Measurements from ENCODE around the gene DLX1.
"Not testable (repeated sequence)": the region's sequence is repeated elsewhere in the genome, so short reads cannot be mapped to it uniquely, and the experiment has no call there.

The DLX1 gene

DNA sequence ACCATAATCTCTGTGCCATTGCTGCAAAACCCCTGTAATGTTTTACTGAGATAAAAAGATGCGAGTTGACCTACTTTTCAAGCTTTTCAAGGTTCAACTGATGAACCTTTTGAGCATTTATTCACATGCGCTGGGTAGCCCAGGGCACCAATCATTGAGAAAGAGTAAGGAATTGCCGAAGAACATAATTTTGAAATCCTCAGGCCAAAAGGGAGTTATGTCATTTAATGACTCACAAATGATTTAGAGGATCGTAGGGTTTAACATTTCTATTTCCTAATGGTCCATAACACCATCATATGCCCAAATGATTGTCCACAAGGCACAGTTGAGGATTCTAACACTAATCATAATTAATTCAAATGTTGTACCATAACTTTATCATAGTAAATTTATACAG, 20.2 kb upstream of the DLX1 start:
- DNase-seq (ENCODE audit: low spot score) = no peak

DNA sequence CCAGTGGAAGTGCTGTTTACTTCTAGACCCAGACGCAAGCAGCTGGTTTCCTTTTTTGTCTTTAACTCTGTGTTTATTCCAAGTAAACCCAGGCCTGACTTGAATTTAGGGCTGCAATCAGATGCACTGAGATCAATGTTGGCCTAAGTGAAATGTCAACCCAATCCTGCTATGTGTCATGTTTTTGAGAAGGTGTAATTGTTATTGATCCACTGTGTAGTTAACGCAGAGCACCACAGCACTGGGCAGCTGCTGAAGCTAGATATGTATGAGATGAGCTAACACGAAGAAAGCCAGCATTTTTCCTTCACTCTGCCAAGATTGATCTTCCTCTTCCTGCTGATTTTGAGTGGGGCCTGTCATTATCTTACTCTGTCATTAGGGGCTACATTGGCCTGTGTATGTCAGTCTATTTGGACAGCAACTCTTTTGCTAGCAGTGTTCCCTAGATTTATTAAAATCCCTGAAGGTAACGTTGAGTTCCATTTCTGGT, 18.9 kb upstream of the DLX1 start:
- DNase-seq (ENCODE audit: low spot score) = no peak

DNA sequence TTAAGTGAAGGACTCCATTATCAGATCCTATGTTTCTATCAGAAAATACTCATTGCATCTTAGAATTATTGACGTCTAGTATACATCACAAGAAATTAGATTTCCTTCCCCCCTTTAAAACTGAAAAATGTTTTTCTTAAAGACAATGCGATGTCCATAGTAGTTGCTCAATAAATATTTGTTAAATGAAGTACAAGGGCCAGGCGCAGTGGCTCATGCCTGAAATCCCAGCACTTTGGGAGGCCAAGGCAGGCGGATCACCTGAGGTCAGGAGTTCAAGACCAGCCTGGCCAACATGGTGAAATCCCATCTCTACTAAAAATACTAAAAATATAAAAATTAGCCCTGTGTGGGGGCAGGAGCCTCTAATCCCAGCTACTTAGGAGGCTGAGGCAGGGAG, 17.4 kb upstream of the DLX1 start:
- DNase-seq (ENCODE audit: low spot score) = not testable (repeated sequence)

DNA sequence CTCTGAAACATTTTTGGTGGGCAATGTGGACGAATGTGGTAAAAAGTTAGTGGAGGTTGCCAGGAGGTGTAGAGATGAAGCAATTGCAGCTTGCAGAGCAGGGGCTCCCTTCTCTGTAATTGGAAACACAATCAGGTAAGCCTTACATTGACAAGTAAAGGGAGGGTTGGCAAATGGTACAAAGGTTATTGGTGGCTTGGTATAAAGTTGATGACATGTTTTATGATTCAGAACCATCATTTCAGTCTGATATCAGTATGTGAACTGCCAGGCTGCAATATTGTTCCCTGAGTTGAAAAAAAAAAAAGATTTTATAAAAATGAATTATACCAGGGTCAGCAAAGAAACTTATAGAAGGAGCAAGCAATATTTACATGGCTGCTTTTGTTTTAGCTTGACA, 14.4 kb upstream of the DLX1 start:
- no peak for DNase-seq (ENCODE audit: low spot score)

DNA sequence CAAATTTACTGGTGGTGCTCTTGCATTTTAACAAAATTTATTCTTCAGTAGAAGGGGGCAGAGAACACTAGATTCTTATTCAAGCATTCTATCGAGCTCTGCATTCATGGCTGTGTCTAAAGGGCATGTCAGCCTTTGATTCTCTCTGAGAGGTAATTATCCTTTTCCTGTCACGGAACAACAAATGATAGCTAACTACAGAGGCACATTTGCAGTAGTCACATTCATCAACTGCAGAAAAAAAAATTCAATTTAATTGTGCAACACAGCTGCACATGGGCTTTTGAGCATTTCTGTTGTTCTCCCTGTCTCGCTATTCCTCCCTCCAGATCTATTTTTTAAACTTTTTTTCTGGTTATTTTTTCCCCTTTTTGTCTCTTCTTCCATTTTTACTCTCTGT, 13.0 kb upstream of the DLX1 start:
- no peak for DNase-seq (ENCODE audit: low spot score)

DNA sequence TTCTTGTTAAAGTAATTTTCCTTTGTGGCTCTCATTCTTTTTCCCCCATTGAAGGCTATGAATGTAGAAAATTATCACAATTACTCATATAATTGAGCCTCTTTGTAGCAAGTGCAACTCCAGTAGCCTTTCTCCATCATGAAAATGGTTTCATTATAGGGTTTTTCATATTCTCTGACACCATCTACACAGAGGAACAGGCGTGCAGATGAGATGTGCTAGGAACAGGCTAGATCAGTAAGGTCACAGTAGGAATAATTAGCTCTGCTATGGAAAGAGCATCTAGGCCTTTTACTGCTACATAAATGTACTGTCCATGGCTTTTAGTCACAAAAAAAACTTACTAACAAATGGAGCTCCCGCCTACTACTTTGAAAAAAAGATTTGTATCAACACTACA, 12.6 kb upstream of the DLX1 start:
- no peak for DNase-seq (ENCODE audit: low spot score)

DNA sequence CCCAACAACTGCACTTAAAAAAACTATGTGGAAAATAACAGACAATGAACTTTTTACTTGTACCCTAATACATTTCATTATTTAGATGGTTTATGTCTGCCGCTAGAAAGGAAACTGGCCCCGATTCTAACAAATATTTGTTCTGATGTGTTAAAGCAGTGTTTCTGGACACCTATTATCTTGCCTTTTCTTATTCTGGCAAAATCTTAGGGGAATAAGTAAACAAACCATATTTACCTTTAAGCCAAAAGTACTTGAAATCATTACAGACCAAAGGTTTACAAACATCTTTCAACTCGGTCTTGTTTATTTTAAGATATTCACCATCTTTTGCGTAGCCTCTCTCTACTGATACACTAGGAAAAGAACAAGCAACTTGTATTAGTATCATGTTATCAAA, 11.8 kb upstream of the DLX1 start:
- no peak for DNase-seq (ENCODE audit: low spot score)

DNA sequence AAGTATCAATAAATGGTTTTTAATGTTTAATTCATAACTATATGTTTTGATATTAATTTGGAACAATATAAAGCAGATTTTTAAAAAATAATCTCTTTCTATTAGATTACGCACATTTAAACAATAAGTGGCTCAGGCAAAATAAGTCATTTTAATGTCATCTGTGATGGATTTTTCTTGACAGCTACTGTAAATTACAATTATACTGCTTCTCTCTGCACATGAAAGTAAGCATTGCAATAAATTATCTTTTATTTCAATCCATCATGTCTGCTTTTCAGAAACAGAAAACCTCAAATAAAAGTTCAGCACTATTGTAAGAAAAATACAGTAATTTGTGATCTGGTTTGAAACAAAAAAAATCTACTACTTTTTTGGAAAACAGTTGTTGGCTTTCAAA, 11.1 kb upstream of the DLX1 start:
- DNase-seq (ENCODE audit: low spot score) = no peak

DNA sequence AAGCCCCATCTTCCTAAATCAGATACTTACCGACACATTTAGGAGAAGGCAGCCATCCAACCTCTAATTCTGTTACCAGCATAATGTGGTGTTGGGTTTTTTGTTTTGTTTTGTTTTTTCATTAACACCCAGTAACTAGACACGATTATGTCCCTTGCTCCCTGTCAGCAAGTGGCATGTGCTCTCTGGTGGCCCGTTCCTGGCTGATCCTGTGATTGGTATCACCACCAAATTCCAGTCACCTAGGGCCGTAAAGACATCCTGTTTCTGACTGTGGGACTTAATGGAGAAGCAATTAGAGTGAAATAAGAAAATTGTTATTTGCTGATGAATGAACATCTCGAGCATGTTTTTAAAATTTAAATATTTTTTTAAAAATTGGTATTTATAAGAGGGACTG, 5.9 kb upstream of the DLX1 start:
- no peak for DNase-seq (ENCODE audit: low spot score)

DNA sequence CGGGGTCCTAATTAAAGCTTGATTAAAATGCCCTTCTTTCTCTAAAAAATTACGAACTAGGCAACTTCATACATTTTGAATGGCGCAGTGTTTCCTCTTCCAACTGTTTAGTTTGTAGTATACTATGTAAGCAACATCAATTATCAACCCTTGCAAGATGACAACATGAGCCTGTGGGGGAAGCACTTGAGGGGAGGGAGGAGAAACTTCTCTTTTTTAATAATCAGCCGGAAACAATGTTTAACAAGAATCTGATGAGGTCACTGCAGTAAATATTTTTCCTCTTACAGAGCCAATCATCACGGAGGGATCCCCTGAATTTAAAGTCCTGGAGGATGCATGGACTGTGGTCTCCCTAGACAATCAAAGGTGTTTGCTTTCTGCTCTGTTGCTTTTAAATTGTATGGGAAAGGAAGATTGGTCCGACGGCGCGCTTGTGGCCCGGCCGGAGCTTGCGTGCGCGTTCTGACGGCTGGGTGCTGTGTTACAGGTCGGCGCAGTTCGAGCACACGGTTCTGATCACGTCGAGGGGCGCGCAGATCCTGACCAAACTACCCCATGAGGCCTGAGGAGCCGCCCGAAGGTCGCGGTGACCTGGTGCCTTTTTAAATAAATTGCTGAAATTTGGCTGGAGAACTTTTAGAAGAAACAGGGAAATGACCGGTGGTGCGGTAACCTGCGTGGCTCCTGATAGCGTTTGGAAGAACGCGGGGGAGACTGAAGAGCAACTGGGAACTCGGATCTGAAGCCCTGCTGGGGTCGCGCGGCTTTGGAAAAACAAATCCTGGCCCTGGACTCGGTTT, 5.3 kb upstream of the DLX1 start:
- DNase-seq (ENCODE audit: low spot score) = no peak

DNA sequence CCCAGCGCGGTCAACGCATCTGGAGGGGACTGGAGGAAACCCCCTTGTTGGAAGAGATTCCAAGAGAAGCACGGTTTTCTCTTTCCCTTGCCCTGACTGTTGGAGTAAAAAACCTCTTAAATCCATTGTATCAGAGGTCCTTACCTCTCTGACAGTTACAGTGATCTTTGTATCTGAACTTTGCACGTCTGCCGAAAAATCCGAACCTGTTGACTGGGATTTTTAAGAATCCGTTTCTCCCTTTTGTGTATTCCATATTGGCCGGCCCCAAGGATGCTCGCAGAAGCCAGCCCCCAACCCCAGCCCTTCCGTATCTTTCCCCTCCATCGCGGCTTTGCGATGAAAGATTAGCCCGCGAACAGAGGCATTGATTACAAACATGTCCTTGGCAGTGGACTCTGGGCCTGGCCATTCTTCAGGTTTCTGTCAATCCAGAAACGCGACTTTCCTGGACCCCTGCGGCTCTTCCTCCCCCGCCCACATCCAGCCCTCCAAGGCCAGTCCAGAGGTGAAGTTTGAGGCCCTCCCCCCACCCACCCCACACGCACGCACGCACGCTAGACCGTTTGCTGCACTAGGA, 4.6 kb upstream of the DLX1 start:
- DNase-seq (ENCODE audit: low spot score) = no peak

DNA sequence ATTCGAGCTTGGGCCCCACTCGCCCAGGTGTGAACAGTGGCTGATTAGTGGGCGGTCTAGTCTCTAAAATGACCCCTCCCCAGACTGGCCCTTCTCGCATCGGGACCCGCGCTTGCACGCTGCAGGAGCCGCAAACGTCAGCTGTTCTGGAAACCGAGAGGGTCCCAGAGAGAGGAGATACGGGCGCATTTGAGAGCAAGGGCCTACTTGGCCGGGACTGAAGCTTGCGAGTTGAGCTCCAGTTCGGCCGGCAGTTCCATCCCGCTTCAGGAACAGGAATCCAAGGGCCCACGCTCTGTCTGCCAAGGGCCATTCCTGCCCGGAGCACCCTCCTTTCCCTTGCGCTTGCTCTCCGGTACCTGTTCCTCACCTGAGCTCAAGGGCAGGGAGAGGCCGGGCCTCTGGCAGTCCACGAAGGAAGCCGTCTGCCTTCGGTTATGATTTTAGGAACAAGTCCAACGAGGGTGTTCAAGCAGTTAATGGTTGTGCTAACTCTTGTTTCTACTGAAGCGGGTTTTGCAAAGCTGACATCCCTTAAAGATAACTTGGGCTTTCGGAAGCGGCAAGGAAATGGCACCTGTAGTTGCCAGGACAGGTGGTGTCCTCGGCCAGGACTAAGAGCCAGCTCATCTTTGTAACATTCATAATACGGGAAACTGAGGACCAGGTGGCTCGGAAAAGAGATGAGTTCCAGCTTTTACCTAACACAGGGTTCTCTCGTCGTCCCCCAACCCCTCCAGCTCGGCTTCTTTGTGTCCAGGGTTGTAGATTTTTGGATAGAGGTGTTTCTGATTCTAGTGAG, 3.9 kb upstream of the DLX1 start:
- no peak for DNase-seq (ENCODE audit: low spot score)

DNA sequence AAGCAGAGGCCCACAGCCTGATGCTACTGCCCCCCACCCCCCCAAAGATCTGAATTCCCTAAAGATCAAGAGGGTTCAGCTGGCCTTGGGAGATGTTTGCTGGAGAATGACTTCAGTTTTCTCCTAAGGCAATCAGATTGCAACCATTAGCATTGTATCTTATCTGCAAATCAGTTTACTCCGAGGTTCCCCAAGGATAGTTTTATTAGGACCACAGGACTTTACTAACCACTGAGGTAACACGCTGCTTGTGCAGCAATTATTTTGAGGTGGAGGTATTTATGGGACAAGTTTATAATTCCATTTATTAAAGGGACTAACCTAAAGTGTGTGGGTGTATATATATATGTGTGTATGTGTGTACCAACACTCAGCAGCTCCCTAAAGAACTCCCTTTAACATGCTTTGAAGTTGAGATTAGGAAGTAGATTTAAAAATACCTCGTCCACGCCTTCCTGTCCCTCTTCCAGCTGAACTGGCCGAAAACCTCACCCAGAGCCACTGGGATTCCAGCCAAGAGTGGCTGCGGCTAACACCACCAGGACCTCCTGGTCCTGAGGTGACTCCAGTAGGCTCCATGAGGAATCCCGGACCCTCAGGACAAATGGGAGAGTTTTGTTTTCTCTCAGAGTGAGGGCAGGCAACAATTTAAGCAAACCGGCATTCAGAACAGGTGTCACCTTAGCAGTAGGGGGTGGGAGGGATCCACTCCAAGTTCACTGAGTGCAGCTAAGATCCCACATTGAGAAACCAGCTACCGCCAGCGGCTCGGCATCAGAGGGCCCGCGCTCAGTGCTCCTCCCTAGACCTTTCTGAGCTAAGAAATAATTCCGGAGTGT, 3.0 kb upstream of the DLX1 start:
- DNase-seq (ENCODE audit: low spot score) = no peak

DNA sequence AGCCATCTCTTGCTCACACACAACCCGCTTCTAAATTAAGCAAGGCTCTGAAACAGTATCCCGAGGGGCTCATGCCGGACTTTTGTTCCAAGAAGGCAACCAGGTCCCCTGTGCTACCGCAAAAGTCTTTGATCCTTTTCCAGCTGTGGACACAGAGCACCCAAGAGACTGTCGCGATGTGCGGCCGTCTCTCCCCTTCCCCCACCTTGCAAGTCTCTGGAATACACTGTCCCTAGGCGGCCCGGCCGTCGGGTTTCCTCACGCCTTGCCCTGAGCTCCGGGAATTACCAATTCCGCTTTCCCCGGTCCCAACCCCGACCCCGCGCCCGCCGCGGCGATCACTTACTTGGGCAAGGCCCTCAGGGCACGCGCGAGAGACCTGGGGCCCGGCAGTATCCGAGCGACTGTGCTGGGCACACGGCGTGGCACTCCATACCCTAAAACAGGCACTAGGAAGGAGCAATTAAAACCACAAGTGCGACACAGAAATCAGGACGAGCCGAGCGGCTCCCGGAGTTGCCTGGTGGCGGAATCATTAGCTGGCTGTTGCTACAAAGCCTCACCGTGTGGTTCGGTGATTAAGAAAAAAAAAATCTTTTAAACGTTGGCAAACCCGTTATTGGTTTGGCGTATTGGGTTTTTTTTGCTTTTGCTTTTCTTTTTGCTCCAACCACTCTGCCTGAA, 2.2 kb upstream of the DLX1 start:
- no peak for DNase-seq (ENCODE audit: low spot score)

DNA sequence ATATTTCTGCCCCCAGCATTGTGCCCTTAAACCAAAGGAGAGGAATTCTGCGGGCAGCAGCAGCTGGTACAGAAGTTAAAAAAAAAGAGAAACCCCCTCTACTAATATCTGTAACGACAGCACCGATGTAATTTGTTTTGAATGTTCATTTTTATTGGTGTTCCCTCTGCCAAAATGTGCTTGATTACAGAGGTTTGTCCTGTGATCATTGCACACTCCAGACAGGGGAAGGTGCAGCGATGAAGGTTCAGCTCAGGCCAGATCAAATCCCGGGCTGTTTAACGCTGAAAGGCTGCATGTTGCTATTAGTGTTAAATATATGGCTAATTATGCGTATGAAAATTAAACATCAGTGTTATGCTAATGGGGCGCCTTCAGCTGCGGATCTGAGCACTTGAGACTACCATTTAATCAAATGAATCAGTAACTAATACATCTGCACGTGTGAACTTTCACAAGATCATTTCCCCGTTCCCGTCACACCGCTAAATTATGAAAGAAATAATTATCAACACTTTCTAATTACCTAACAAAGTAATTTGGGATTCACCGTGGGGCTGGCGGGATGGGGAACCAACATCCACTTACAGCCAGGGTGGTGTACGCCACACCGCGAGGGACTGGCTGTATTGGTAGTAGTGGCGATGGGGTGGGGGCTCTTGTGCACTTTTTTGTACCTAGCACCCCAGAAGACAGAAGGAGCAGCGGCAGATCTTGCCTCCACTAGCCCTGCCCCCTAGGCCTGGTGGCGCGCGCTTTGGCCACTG, 1.5 kb upstream of the DLX1 start:
- DNase-seq (ENCODE audit: low spot score) = no peak

DNA sequence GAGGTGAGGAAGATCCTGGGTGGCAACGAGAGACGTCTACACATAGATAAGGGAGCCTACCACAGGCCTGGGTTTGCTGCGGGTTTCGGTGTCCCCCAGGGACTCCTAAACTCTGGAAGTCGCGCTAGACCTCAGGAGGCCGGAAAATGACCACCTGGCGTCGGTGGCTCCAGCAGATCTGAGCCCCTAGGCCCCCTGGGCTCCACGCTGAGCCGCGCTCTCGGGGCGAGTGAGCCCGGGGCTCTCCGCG, 987 bp upstream of the DLX1 start:
- DNase-seq (ENCODE audit: low spot score) = peak; percentile 43

DNA sequence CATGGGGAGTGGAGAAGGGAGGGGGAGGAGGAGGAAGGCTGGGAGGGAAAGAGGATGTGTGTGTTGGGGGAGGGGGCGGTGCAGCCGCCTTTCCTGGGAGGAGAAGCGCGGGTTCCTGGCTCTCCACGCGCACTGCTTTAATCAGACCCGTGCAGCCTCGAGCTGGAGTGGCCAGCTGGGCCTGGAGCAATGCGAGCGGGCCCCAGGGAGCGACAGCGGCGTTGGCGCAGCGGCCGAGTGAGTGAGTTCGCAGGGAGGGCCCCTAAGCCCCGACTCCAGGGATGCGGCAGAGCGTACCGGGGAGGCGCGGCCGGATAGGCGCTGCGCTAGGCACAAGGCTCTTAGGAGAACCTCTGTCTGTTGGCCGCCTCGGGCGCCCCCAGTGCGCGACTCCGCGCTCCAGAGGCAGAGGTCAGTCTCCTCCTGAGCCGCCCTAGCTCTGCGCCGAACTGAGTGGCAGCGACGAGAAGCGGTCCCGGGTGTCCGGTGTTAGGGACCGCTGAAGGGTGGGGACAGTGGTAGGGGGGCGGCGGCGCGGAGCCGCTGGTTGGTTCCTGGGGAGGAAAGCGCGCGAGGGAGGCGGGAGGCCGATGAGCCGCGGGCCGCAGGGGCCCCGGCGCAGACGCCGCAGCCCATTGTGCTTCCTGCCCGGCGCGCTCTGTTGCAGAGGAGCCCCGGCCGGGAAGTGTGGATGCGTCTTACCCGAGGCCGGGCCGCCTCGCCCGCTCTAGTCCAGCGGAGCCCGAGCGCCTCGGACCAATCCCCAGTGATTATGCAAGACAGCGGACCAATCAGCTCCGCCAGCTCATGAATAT, 455 bp upstream of the DLX1 start:
- DNase-seq (ENCODE audit: low spot score) = peak; percentile 92

DNA sequence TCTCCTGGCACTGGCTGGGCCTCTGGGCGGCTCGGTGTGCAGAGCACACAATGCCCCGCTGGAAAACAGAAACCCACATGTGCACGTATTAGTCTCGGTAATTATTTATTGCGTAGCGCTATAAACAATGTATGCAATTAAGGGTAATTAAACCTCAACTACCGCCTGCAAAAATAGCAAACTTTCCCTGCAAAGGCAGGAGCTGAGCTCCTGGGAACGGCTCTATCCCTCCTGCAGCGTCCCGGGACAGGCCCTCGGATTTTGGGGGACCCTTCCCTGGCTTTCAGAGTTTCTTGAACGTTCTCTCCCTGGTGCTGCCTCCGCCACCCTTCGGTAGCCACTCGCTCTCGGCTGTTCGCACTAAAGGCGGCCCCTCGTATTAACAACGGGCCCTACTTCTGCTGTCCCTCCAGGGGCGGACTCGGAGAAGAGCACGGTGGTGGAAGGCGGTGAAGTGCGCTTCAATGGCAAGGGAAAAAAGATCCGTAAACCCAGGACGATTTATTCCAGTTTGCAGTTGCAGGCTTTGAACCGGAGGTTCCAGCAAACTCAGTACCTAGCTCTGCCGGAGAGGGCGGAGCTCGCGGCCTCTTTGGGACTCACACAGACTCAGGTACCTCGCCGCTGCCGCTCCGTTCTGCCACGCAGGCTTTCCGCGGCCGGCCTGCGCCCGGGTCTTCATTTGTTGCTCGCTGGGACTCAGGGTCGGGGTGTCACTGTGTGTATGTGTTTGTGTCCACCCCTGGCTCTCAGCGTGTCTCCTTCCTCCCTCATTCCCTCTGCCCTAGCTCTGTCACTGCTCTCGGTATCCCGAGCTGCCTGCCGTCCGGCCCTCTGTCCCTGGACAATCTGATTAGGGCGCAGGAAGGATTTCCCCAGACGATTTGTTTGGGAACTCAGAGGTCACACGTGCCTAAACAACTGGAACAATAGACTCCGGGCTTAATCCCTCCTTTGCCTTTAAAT, 1.2 kb downstream of the DLX1 start:
- no peak for DNase-seq (ENCODE audit: low spot score)

DNA sequence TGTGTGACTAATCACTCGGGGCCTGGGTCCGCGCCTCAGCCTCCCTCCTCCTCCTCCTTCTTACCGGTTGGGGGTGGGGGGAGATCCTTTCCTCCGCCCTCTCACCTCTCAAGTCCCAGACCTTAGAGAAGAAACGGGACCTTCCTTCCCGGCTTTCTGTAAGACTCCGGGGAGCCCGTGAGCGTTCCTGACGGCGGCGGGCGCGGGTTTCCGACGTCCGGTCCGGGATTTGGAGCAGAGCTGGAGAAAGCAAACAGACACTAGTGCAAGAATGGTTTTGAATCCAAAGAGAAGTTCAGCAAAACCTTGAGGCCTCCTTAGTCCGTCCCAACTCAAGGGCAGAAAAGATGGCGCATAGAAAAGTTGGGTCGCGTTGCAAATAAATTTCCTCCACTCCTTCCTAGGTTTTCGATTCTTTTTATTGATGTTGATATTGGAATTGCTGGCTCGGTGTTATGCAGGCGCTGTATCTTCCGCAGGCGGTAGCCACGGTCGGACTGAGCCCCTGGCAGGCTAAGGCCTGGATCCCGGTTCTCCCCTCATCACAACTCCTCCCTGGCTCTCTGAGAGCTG, 2.0 kb downstream of the DLX1 start:
- DNase-seq (ENCODE audit: low spot score) = no peak
